GM10266 (cell line): ENCODE measurements around the gene ATP6V0D1.
A peak's percentile ranks its signal among the peaks of the same experiment; 100 is the strongest.
"Not testable (repeated sequence)": the region's sequence is repeated elsewhere in the genome, so short reads cannot be mapped to it uniquely, and the experiment has no call there.

Experiments
- DNase-seq: peaks from one replicate; pipeline ENCODE4 v3.0.0; 2012; ENCODE audit errors: extremely low spot score
- TF ChIP-seq, protein P1 (sequence below): IDR thresholded peaks from 2 replicates; pipeline ENCODE4 v1.5.1; 2012; ENCODE audit warnings: mild to moderate bottlenecking, low read depth; ENCODE audit not compliant: control insufficient read depth, insufficient read depth; ENCODE audit errors: missing control alignments

The ATP6V0D1 gene

DNA sequence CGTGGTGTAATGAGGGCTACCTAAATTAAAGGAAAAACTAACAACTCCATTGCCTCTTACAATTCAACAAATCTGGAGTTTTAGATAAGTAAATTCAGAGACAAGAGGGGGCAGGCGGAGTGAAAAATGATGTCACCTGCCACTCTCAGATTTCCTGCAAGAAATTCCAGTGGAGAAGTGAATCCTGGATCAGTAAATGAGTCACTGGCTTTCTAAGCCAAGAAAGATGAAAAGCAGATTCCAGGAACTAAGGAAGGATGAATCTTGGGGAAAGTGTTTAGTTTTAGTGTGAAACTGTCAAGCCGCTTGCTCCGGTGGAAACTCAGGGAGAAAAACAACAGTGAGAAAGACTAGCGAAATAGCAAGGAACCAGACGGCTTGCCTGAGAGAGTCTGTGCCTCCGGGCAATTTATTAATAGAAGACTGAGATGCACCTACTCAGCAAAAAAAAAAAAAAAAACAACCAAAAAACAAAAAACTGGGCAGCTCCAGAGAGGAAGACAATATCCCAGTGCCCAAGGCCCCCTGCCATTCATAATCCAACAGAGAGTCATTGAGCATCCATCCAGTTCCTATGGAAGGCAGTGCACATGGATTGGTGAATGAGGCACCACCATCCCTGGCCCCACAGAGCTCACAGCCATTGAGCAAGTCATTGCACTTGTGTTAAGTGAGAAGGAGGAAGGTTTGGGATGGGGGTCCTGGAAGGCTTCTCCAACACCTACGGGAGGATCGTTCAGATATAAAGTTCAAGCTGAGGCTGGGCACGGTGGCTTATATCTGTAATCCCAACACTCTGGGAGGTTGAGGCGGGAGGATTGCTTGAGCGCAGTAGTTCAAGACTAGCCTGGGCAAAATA is 35.6 kb upstream of the ATP6V0D1 start:
- peak; percentile 6 for DNase-seq
- TF ChIP-seq, protein P1, sequence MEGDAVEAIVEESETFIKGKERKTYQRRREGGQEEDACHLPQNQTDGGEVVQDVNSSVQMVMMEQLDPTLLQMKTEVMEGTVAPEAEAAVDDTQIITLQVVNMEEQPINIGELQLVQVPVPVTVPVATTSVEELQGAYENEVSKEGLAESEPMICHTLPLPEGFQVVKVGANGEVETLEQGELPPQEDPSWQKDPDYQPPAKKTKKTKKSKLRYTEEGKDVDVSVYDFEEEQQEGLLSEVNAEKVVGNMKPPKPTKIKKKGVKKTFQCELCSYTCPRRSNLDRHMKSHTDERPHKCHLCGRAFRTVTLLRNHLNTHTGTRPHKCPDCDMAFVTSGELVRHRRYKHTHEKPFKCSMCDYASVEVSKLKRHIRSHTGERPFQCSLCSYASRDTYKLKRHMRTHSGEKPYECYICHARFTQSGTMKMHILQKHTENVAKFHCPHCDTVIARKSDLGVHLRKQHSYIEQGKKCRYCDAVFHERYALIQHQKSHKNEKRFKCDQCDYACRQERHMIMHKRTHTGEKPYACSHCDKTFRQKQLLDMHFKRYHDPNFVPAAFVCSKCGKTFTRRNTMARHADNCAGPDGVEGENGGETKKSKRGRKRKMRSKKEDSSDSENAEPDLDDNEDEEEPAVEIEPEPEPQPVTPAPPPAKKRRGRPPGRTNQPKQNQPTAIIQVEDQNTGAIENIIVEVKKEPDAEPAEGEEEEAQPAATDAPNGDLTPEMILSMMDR = no peak

DNA sequence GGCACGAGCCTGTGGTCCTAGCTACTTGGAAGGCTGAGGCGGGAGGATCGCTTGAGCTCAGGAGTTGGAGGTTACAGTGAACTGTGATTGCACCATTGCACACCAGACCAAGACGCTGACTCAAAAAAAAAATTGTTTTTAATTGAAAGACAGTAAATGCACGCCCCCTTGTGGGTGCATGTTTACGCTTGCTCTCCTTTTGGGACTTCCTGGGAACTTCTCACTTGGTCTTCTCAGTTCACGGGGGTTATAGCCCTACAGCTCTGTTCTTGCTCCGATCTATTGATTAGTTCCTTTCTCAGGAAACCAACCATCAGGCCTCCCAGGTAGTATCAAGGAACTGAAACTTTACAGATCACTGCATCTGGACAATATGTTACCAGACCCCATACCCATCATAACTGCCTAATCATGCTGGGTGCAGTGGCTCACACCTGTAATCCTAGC is 33.4 kb upstream of the ATP6V0D1 start:
- peak; percentile 68 for DNase-seq
- TF ChIP-seq, protein P1 = peak; percentile 80

DNA sequence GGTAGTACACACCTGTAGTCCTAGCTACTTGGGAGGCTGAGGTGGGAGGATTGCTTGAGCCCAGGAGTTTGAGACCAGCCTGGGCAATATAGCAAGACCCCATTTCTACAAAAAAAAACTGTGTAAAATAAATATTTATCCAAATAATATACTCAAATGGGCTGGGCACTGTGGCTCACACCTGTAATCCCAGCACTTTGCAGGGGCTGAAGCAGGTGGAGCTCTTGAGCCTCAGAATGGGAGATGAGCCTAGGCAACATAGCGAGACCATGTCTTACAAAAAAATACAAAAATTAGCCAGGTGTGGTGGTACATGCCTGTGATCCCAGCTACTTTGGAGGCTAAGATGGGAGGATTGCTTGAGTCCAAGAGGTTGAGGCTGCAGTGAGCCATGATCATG is 32.9 kb upstream of the ATP6V0D1 start:
- DNase-seq = not testable (repeated sequence)

DNA sequence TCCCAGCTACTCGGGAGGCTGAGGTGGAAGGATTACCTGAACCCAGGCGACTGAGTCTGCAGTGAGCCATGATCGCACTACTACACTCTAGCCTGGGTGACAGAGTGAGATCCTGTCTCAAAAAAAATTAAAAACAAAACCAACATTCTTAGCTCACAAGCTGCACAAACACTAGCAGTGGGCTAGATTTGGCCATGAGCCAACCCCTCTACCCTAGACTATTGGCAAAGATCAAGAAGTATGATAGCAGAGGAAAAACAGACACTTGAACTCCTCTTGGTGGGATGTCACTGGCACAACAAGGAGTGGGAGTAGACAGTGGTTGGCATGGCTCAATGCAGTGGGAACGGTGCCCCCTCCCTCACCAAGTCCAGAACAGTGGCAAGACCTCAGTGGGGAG is 28.1 kb upstream of the ATP6V0D1 start:
- TF ChIP-seq, protein P1 = no peak
- DNase-seq = no peak

DNA sequence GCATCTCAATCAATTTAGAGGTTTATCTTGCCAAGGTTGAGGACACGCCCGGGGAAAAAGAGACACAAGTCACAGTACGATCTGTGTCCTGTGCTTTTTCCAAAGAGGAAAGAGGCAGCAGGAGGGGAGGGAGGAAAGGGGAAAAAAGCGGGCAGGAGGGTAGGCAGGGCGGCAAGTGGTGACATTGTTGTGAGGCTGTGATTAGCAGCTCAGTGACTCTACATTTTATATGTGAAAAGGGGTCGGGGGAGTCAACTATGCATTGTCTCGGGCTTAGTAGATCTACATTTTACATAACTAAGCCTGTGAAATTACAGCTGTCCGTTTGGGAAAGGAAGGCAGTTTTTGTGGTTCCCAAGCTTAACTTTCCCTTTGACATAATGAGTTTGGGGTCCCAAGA is 25.5 kb upstream of the ATP6V0D1 start:
- TF ChIP-seq, protein P1 = no peak
- DNase-seq = no peak

DNA sequence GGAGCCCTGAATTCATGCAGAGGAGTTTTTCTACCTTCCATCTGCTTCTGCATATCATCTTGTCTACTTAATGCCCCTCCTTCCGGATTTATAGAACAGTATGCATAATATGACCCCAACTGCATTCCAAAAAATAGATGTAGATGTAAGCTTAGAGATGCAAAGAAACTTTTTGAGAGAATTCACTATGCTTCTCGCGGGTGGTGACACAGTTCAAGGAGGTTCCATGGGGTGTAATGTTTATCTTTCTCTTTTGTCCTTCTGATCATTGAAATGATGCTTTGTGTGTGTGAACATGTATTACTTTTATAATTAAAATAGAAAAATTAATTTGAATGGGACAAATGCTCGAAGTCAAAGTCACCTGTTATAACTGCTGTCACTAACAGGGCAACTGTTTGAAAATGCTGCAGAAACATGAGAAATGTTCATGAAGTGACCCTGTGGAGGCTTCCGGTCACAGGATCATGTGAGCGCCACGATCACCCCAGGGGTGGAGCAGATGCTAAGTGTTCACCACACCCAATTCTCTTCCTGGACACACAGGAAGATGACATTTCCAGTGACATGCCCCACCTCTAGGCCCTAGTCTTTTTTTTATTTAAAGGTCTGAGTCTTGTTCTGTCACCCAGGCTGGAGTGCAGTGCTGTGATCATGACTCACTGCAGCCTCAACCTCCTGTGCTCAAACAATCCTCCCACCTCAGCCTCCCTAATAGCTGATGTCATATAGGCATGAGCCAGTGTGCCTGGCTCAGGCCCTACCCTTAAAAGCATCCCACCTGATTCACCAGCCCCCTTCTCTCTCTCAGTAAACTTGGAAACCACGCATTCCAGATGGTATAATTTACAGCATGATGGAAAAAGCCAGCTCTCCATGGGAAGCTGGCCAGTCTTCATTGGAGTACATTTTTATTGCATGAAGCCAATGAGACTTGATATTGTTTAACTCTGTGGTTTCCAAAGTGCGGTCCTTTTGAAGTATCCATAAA is 23.4 kb upstream of the ATP6V0D1 start:
- DNase-seq = no peak
- TF ChIP-seq, protein P1 = no peak

DNA sequence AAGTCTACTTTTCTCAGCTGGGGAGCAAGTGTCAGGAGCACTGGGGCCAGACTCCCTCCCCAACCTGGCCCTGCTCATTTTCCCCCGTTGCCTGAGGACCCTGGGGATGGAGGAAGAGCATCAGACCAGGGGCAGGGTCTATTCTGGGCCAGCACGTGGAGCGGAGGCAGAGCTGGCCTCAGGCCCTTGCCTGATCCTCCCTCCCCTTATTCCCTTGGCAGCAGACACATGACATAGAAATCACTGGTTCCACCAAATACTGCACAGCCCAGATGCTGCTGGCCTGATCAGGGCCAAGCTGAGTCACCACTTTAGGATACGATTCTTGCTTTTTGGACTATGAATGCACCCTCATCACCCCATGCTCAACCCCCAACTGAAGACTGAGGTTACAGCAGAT is 18.1 kb upstream of the ATP6V0D1 start:
- DNase-seq = no peak
- TF ChIP-seq, protein P1 = no peak
